ENCODE data around the gene LRP1B.

The LRP1B gene

DNA sequence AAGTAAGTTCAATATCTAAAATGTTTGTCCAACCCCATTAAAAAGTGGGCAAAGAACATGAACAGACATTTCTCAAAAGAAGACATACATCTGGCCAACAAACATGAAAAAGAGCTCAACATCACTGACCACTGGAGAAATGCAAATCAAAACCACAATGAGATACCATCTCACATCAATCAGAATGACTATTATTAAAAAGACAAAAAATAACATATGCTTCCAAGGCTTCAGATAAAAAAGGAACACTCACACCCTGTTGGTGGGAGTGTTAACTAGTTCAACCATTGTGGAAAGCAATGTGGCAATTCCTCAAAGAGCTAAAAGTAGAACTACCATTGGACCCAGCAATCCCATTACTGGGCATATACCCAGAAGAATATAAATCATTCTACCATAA, 931.1 kb downstream of the LRP1B start:
- H3K27me3 ChIP-seq (ENCODE audit: insufficient read depth, low read depth) = no peaks in the 10 kb centered on the region
- H3K4me2 ChIP-seq = no peak overlapping the region
- H3K9ac ChIP-seq = no peak overlapping the region
- H2AFZ ChIP-seq (ENCODE audit: low read depth) = no peak overlapping the region
- no peak overlapping the region for H3K27ac ChIP-seq
- no peaks in the 10 kb centered on the region for H4K20me1 ChIP-seq (ENCODE audit: insufficient read depth)
- no peaks in the 10 kb centered on the region for H3K79me2 ChIP-seq (ENCODE audit: insufficient read depth, low read depth)
- H3K36me3 ChIP-seq (ENCODE audit: insufficient read depth) = no peaks in the 10 kb centered on the region
- no peaks in the 10 kb centered on the region for H3K4me1 ChIP-seq (ENCODE audit: low read depth, poor library complexity, severe bottlenecking)
- no peak overlapping the region for H3K4me3 ChIP-seq (IDR thresholded peaks at IDR 0.05; ENCODE audit: insufficient read depth, low read depth, low read length)
- TF ChIP-seq CTCF (conservative IDR thresholded peaks at IDR 0.05; ENCODE audit: low read depth, low read length) = no peak

- no peak for TF ChIP-seq CTCF (conservative IDR thresholded peaks at IDR 0.05; ENCODE audit: low read depth, low read length)
- Histone ChIP-seq H3K27ac (no peak overlapping the region), H3K4me3 (IDR thresholded peaks at IDR 0.05; ENCODE audit: insufficient read depth, low read depth, low read length) (no peak overlapping the region), H3K27me3 (ENCODE audit: insufficient read depth, low read depth) (no peaks in the 10 kb centered on the region), H3K9ac (no peak overlapping the region), H3K4me2 (no peak overlapping the region), H4K20me1 (ENCODE audit: insufficient read depth) (no peaks in the 10 kb centered on the region), H3K36me3 (ENCODE audit: insufficient read depth) (no peaks in the 10 kb centered on the region), H3K4me1 (ENCODE audit: low read depth, poor library complexity, severe bottlenecking) (no peaks in the 10 kb centered on the region), H2AFZ (ENCODE audit: low read depth) (no peak overlapping the region), H3K79me2 (ENCODE audit: insufficient read depth, low read depth) (no peaks in the 10 kb centered on the region)
Measured at GRCh38 chr2:141195087-141195486, 935.7 kb downstream of the LRP1B start.

- H3K4me3 ChIP-seq (IDR thresholded peaks at IDR 0.05; ENCODE audit: insufficient read depth, low read depth, low read length) = no peak overlapping the region
- H2AFZ ChIP-seq (ENCODE audit: low read depth) = no peak overlapping the region
- no peaks in the 10 kb centered on the region for H3K4me1 ChIP-seq (ENCODE audit: low read depth, poor library complexity, severe bottlenecking)
- TF ChIP-seq CTCF (conservative IDR thresholded peaks at IDR 0.05; ENCODE audit: low read depth, low read length) = no peak
- H3K79me2 ChIP-seq (ENCODE audit: insufficient read depth, low read depth) = no peaks in the 10 kb centered on the region
- no peaks in the 10 kb centered on the region for H4K20me1 ChIP-seq (ENCODE audit: insufficient read depth)
- H3K36me3 ChIP-seq (ENCODE audit: insufficient read depth) = no peaks in the 10 kb centered on the region
- H3K27me3 ChIP-seq (ENCODE audit: insufficient read depth, low read depth) = no peaks in the 10 kb centered on the region
- no peak overlapping the region for H3K4me2 ChIP-seq
- H3K9ac ChIP-seq = no peak overlapping the region
- H3K27ac ChIP-seq = no peak overlapping the region
Measured at GRCh38 chr2:141187075-141187439, 943.8 kb downstream of the LRP1B start.

DNA sequence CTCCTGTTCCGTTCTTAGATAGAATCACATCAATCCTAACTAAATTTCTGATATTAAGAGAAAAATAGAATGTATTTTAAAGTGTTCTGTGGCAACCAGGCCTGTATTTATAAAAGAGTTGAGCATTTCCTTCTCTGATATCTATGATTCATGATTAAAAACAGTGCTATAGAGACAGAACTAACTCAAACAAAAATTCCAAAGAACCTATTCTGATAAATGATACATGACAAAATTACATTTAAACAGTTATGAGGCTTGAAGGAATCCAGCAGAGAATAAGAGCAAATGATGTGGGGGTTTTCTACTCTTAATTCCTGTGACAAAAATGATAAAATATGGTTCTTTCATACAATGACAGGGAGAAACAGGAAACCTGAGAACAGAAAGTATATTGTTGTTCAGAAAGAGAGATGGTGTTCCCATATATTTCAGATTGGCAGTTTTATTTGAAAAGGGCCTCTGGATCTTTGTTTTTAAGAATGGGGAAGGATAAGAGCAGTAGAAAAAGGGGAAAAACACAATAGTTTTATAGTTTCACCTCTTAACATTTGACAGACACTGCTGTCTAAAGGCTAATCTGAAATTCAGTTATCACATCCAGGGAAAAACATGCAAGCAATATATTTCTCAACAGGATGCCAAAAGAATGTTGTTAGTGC, 944.3 kb downstream of the LRP1B start:
- no peak for TF ChIP-seq CTCF (conservative IDR thresholded peaks at IDR 0.05; ENCODE audit: low read depth, low read length)
- Histone ChIP-seq H3K27ac (no peak overlapping the region), H4K20me1 (ENCODE audit: insufficient read depth) (no peaks in the 10 kb centered on the region), H3K4me1 (ENCODE audit: low read depth, poor library complexity, severe bottlenecking) (no peaks in the 10 kb centered on the region), H3K9ac (no peak overlapping the region), H3K79me2 (ENCODE audit: insufficient read depth, low read depth) (no peaks in the 10 kb centered on the region), H2AFZ (ENCODE audit: low read depth) (no peak overlapping the region), H3K36me3 (ENCODE audit: insufficient read depth) (no peaks in the 10 kb centered on the region), H3K4me3 (IDR thresholded peaks at IDR 0.05; ENCODE audit: insufficient read depth, low read depth, low read length) (no peak overlapping the region), H3K4me2 (no peak overlapping the region), H3K27me3 (ENCODE audit: insufficient read depth, low read depth) (no peaks in the 10 kb centered on the region)

All from KMS-11 (cell line).